HuH-7 (cell line): ENCODE data around the gene SULF2.
"Not testable (repeated sequence)": the region's sequence is repeated elsewhere in the genome, so short reads cannot be mapped to it uniquely, and the experiment has no call there.

Experiments used
- DNase-seq: peaks from one replicate; pipeline ENCODE4 v3.0.0; 2011; ENCODE audit warnings: low spot score

Gene SULF2

GRCh38 chr20:47785311-47785853 is at the start of gene SULF2:
Gene SULF2, minus strand, starts transcription at chr20:47785481. Its CDS starts 28,118 bp downstream, at chr20:47757363.
- no peak for DNase-seq

GRCh38 chr20:47831675-47832074 is 46.4 kb upstream of the SULF2 start:
- DNase-seq = not testable (repeated sequence)

- DNase-seq = not testable (repeated sequence)
These were observed 41.4 kb upstream of the SULF2 start for GRCh38 chr20:47826716-47827115.

- DNase-seq = not testable (repeated sequence)
These were observed 40.7 kb upstream of the SULF2 start for GRCh38 chr20:47826006-47826405.

- no peak for DNase-seq
These were observed 39.9 kb upstream of the SULF2 start for GRCh38 chr20:47825011-47825762.

GRCh38 chr20:47823941-47824340 is 38.7 kb upstream of the SULF2 start:
- not testable (repeated sequence) for DNase-seq

- no peak for DNase-seq
These were observed 36.3 kb upstream of the SULF2 start for GRCh38 chr20:47821481-47822100.

GRCh38 chr20:47818996-47819609 is 33.8 kb upstream of the SULF2 start:
- no peak for DNase-seq

- no peak for DNase-seq
These were observed 33.2 kb upstream of the SULF2 start for GRCh38 chr20:47818466-47818865.

- DNase-seq = no peak
These were observed 32.7 kb upstream of the SULF2 start for GRCh38 chr20:47818016-47818415.

GRCh38 chr20:47817573-47817972 is 32.3 kb upstream of the SULF2 start:
- DNase-seq = no peak

- DNase-seq = no peak
These were observed 31.5 kb upstream of the SULF2 start for GRCh38 chr20:47816487-47817451.

- DNase-seq = no peak
These were observed 30.6 kb upstream of the SULF2 start for GRCh38 chr20:47815866-47816265.

GRCh38 chr20:47815416-47815806 is 30.1 kb upstream of the SULF2 start:
- no peak for DNase-seq

GRCh38 chr20:47814632-47815415 is 29.5 kb upstream of the SULF2 start:
- DNase-seq = no peak

- DNase-seq = no peak
These were observed 25.6 kb upstream of the SULF2 start for GRCh38 chr20:47810721-47811347.

- no peak for DNase-seq
These were observed 24.9 kb upstream of the SULF2 start for GRCh38 chr20:47810116-47810677.

- DNase-seq = no peak
These were observed 24.1 kb upstream of the SULF2 start for GRCh38 chr20:47809161-47809960.

GRCh38 chr20:47805951-47806350 is 20.7 kb upstream of the SULF2 start:
- DNase-seq = no peak
